ENCODE measurements around the gene NHERF1. TPM values are rescaled to one million over a fixed set of nuclear protein-coding genes. Genes with fewer than 3 reads are reported as not detected.

Gene NHERF1
- total RNA-seq, 1 experiment from 2014 or later, result 75.0 TPM

DNA sequence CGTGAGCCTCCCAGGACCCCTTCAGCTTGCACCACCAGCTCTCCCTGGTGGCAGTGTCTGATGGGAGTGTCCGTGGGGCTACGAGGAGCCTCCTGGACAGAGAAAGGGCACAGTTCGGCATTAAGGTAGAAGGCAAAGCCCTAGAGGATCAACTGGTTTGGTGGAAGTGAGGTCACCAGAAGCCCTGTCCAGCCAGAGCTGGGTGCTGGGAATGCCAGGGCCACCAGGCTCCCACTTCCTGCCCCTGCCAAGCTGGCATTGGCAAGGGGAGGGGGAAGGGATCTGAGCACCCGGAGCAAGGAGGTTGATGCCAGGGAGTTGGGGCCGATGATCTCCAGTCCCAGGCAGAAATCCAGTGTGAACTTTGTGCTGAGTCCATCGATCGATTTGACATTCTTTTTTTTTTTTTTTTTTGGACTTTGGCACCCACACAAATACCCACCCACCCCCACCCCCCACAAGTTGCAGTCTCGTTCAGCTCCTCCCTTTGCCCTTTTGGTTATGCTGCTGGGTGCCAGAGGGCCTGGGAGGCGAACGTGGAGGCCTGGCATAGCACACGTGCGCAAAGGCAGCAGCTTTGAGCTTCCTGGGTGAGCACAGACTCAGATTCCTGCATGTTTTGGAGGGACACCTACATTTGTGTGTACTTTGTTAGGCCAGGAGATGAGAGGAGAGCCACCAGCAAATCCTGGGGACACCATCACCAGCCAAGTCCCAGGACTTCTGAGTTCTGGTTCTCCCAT is 2.1 kb downstream of the NHERF1 start:
- Histone ChIP-seq H4K20me1 (ENCODE audit: low read length) (peaks cover 15% of the 10 kb centered on the region; the same call in 1 of the 2 replicates), H3K79me2 (ENCODE audit: low read length) (peaks cover 58% of the 10 kb centered on the region), H3K36me3 (ENCODE audit: low read depth, low read length) (no peaks in the 10 kb centered on the region), H3K9ac (ENCODE audit: low read length) (peak overlapping the region; percentile 65; the same call in 1 of the 2 replicates), H3F3A (ENCODE audit: low read length, unreplicated experiment) (no peaks in the 10 kb centered on the region), H3K4me1 (ENCODE audit: insufficient read depth, low read length) (peaks cover 27% of the 10 kb centered on the region), H3K4me3 (ENCODE audit: low read length) (peak overlapping the region; percentile 78), H2AFZ (ENCODE audit: low read length) (no peak overlapping the region), H3K9me3 (ENCODE audit: low read length) (no peaks in the 10 kb centered on the region), H3K27ac (ENCODE audit: low read length) (no peak overlapping the region), H3K9me2 (replicated peaks; ENCODE audit: low read length) (no peaks in the 10 kb centered on the region), H3K27me3 (ENCODE audit: low read length) (no peaks in the 10 kb centered on the region), H3K4me2 (ENCODE audit: low read length) (peak overlapping the region; percentile 92)
- no TSS peak for BruUV-seq (replicated peaks)
- intact Hi-C loops (cut with micrococcal nuclease), result no loop called here
- TF ChIP-seq, protein P1, sequence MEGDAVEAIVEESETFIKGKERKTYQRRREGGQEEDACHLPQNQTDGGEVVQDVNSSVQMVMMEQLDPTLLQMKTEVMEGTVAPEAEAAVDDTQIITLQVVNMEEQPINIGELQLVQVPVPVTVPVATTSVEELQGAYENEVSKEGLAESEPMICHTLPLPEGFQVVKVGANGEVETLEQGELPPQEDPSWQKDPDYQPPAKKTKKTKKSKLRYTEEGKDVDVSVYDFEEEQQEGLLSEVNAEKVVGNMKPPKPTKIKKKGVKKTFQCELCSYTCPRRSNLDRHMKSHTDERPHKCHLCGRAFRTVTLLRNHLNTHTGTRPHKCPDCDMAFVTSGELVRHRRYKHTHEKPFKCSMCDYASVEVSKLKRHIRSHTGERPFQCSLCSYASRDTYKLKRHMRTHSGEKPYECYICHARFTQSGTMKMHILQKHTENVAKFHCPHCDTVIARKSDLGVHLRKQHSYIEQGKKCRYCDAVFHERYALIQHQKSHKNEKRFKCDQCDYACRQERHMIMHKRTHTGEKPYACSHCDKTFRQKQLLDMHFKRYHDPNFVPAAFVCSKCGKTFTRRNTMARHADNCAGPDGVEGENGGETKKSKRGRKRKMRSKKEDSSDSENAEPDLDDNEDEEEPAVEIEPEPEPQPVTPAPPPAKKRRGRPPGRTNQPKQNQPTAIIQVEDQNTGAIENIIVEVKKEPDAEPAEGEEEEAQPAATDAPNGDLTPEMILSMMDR (conservative IDR thresholded peaks at IDR 0.05; ENCODE audit: low read depth, low read length), result no peak
- no peak for TF ChIP-seq EZH2 (IDR thresholded peaks at IDR 0.05; ENCODE audit: low read length, unreplicated experiment)
- no peak for TF ChIP-seq EZH2phosphoT487 (IDR thresholded peaks at IDR 0.05; ENCODE audit: borderline replicate concordance, low read length)
- ChIA-PET CTCF (interaction anchor here (0.6 to 1.9 kb wide), 4 partner anchors 9 to 194 kb away, joined by 3 to 8 read pairs (median 6); no protein-coding TSS in a partner anchor), POLR2A (ENCODE audit: unreplicated experiment) (no interaction called here)
- ATAC-seq (peak; percentile 1; the same call in 1 of the 2 replicates), DNase-seq (peak; percentile 57)

DNA sequence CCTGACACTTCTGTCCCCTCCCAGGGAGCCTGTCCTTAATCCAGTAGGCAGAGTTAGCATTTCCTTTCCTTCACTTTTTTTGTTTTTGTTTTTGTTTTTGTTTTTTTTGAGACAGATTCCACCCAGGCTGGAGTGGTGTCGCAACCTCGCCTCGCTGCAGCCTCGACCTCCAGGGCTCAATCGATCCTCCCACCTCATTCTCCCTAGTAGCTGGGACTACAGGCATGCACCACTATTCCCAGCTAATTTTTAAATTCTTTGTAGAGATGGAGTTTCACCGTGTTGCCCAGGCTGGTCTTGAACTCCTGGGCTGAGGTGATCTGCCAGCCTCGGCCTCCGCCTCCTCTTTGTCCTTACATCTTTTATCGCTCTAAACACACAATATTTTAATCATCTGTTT is 4.0 kb downstream of the NHERF1 start:
- H3K4me1 ChIP-seq (ENCODE audit: insufficient read depth, low read length), result peaks cover 27% of the 10 kb centered on the region
- no peak overlapping the region for H3K27ac ChIP-seq (ENCODE audit: low read length)
- ATAC-seq, result no peak
- no peak overlapping the region for H3K4me2 ChIP-seq (ENCODE audit: low read length)
- no peak overlapping the region for H3K9ac ChIP-seq (ENCODE audit: low read length)
- H2AFZ ChIP-seq (ENCODE audit: low read length), result no peak overlapping the region
- BruUV-seq (replicated peaks), result no TSS peak
- H3K9me3 ChIP-seq (ENCODE audit: low read length), result no peaks in the 10 kb centered on the region
- H3K36me3 ChIP-seq (ENCODE audit: low read depth, low read length), result no peaks in the 10 kb centered on the region
- no peaks in the 10 kb centered on the region for H3K27me3 ChIP-seq (ENCODE audit: low read length)
- H3F3A ChIP-seq (ENCODE audit: low read length, unreplicated experiment), result no peaks in the 10 kb centered on the region
- ChIA-PET POLR2A (ENCODE audit: unreplicated experiment) (no interaction called here), CTCF (no interaction called here)
- intact Hi-C loops (cut with micrococcal nuclease), result no loop called here
- TF ChIP-seq, protein P1 (conservative IDR thresholded peaks at IDR 0.05; ENCODE audit: low read depth, low read length), result no peak
- no peak for TF ChIP-seq EZH2 (IDR thresholded peaks at IDR 0.05; ENCODE audit: low read length, unreplicated experiment)
- TF ChIP-seq EZH2phosphoT487 (IDR thresholded peaks at IDR 0.05; ENCODE audit: borderline replicate concordance, low read length), result no peak
- H4K20me1 ChIP-seq (ENCODE audit: low read length), result peaks cover 16% of the 10 kb centered on the region; the same call in 1 of the 2 replicates
- peaks cover 65% of the 10 kb centered on the region for H3K79me2 ChIP-seq (ENCODE audit: low read length)
- H3K9me2 ChIP-seq (replicated peaks; ENCODE audit: low read length), result no peaks in the 10 kb centered on the region
- no peak overlapping the region for H3K4me3 ChIP-seq (ENCODE audit: low read length)
- DNase-seq, result no peak

DNA sequence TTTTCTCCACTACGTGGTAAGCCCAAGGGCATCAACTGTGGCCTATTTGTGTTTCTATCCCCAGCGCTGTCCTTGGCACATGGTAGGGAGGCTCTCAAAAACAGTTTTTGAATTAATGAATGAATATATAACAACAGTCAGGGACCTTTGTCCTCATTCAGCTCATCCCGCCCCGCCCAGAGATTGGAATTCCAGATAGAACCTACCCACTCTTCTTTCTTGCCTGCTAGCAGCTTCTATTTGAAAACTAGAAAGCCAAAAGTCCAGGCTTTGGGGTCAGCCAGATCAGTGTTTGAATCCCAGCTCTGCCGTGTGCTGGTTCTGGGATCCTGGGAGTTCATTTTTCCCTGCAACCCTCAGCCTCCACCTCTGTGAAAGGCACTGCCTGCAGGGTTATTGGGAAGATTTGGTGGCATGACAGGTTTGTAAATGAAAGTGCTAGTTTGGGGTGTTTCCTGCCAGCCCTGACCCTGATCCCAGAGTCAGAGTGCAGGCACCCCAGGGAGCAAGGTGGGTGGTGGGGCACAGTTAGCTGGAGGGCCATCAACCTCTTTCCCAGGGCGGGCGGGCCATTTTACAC is 4.5 kb downstream of the NHERF1 start:
- Histone ChIP-seq H3K79me2 (ENCODE audit: low read length) (peaks cover 65% of the 10 kb centered on the region), H3K36me3 (ENCODE audit: low read depth, low read length) (no peaks in the 10 kb centered on the region), H3K4me1 (ENCODE audit: insufficient read depth, low read length) (peaks cover 23% of the 10 kb centered on the region), H3K27ac (ENCODE audit: low read length) (no peak overlapping the region), H3K27me3 (ENCODE audit: low read length) (no peaks in the 10 kb centered on the region), H3K9me3 (ENCODE audit: low read length) (no peaks in the 10 kb centered on the region), H3K4me2 (ENCODE audit: low read length) (0 out of 2 replicates have a peak overlapping the region, but pooled peaks have one; percentile 12), H3K4me3 (ENCODE audit: low read length) (no peak overlapping the region), H3F3A (ENCODE audit: low read length, unreplicated experiment) (no peaks in the 10 kb centered on the region), H3K9ac (ENCODE audit: low read length) (no peak overlapping the region), H4K20me1 (ENCODE audit: low read length) (peaks cover 16% of the 10 kb centered on the region; the same call in 1 of the 2 replicates), H3K9me2 (replicated peaks; ENCODE audit: low read length) (no peaks in the 10 kb centered on the region), H2AFZ (ENCODE audit: low read length) (no peak overlapping the region)
- intact Hi-C loops (cut with micrococcal nuclease), result no loop called here
- no peak for TF ChIP-seq EZH2 (IDR thresholded peaks at IDR 0.05; ENCODE audit: low read length, unreplicated experiment)
- no peak for TF ChIP-seq EZH2phosphoT487 (IDR thresholded peaks at IDR 0.05; ENCODE audit: borderline replicate concordance, low read length)
- TF ChIP-seq, protein P1 (conservative IDR thresholded peaks at IDR 0.05; ENCODE audit: low read depth, low read length), result no peak
- no peak for ATAC-seq
- no TSS peak for BruUV-seq (replicated peaks)
- ChIA-PET POLR2A (ENCODE audit: unreplicated experiment) (no interaction called here), CTCF (no interaction called here)
- no peak for DNase-seq
